GM13976 (cell line): Measurements from ENCODE around the gene ZNF222.

Source experiments
- DNase-seq: peaks from one replicate; pipeline ENCODE4 v3.0.0; 2012; ENCODE audit warnings: low spot score
- CTCF ChIP-seq: IDR thresholded peaks from 2 replicates; pipeline ENCODE4 v1.5.1; 2012; ENCODE audit warnings: borderline replicate concordance, mild to moderate bottlenecking; ENCODE audit not compliant: insufficient read depth; ENCODE audit errors: extremely low read depth, missing control alignments, control extremely low read depth
- in situ Hi-C: fragments of 300-500 bp; cut with MboI; formaldehyde crosslinking; loops from one replicate; pipeline ENCODE4 v1.12.0; 2022; ENCODE audit warnings: low sequenced_read_pairs, mixed read lengths, inconsistent platforms; ENCODE audit not compliant: unreplicated experiment

ZNF222 gene

GRCh38 chr19:44025217-44025936, at the start of gene ZNF222:
Gene ZNF222 (plus strand): TSS chr19:44025379. CDS start chr19:44025437, 58 bp downstream.
- TF ChIP-seq CTCF = no peak
- DNase-seq = peak; percentile 81
- in situ Hi-C loops = no loop called here

GRCh38 chr19:43976732-43977131, 48.4 kb upstream of the ZNF222 start:
- TF ChIP-seq CTCF = no peak
- DNase-seq = no peak
- in situ Hi-C loops = no loop called here

GRCh38 chr19:43983544-43983911, 41.7 kb upstream of the ZNF222 start:
- no peak for TF ChIP-seq CTCF
- in situ Hi-C loops = no loop called here
- DNase-seq = no peak

GRCh38 chr19:43983912-43984686, 41.1 kb upstream of the ZNF222 start, which contains the start of gene ZNF155:
Gene ZNF155 (plus strand): TSS chr19:43984188. CDS start chr19:43988544, 4,356 bp downstream.
- in situ Hi-C loops = no loop called here
- TF ChIP-seq CTCF = no peak
- DNase-seq = peak; percentile 81

GRCh38 chr19:43984687-43985000, 40.5 kb upstream of the ZNF222 start:
- in situ Hi-C loops = no loop called here
- TF ChIP-seq CTCF = no peak
- DNase-seq = no peak

- in situ Hi-C loops = no loop called here
- no peak for DNase-seq
- no peak for TF ChIP-seq CTCF
These were observed 27.4 kb upstream of the ZNF222 start for GRCh38 chr19:43997631-43998290.
